ENCODE results near the gene TSSC4.

DNA sequence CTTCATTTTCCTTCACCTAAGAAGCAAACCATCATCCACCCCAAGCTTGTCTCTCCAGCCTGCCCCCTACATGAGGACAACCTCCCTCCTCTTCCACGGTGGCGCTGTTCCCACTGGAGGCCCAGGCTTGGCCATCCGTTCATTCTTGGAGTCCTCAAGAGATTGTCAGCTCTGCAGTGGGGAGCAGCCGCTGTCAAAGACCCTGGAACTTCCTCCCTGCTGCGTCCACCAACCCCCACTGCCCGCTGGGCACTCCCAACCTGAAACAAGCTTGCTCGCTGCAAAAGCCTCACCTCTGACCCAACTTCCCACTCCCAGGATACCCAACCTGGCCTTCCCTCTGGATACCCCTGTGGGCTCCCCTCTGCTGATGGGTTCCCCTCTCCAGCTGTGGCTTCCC, 33.8 kb upstream of the TSSC4 start:
- TF ChIP-seq REST (IDR thresholded peaks at IDR 0.05; ENCODE audit: low read depth): no peak
- no peak for TF ChIP-seq YY1 (IDR thresholded peaks at IDR 0.05; ENCODE audit: low read depth)
- TF ChIP-seq, protein P1, sequence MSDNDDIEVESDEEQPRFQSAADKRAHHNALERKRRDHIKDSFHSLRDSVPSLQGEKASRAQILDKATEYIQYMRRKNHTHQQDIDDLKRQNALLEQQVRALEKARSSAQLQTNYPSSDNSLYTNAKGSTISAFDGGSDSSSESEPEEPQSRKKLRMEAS (IDR thresholded peaks at IDR 0.05): no peak
- TF ChIP-seq EP300 (IDR thresholded peaks at IDR 0.05; ENCODE audit: borderline replicate concordance): no peak
- no peak for TF ChIP-seq EGR1 (IDR thresholded peaks at IDR 0.05)
- TF ChIP-seq RAD21 (IDR thresholded peaks at IDR 0.05; ENCODE audit: low read depth): no peak
- no peak for TF ChIP-seq TAF1 (IDR thresholded peaks at IDR 0.05; ENCODE audit: low read depth)
- no peak for TF ChIP-seq CREB1 (IDR thresholded peaks at IDR 0.05; ENCODE audit: low read depth)
- no peak for TF ChIP-seq TCF12 (IDR thresholded peaks at IDR 0.05; ENCODE audit: low read depth)
